GM21360 (cell line): ENCODE measurements around the gene TMA7.
"Not testable (repeated sequence)": the region's sequence is repeated elsewhere in the genome, so short reads cannot be mapped to it uniquely, and the experiment has no call there.

Experiments used
- ATAC-seq: cut with Tn5 transposase; IDR thresholded peaks from one replicate; pipeline ENCODE4 v1.9.1; 2021; ENCODE audit warnings: mild to moderate bottlenecking, moderate library complexity; ENCODE audit not compliant: unreplicated experiment

Gene TMA7

DNA sequence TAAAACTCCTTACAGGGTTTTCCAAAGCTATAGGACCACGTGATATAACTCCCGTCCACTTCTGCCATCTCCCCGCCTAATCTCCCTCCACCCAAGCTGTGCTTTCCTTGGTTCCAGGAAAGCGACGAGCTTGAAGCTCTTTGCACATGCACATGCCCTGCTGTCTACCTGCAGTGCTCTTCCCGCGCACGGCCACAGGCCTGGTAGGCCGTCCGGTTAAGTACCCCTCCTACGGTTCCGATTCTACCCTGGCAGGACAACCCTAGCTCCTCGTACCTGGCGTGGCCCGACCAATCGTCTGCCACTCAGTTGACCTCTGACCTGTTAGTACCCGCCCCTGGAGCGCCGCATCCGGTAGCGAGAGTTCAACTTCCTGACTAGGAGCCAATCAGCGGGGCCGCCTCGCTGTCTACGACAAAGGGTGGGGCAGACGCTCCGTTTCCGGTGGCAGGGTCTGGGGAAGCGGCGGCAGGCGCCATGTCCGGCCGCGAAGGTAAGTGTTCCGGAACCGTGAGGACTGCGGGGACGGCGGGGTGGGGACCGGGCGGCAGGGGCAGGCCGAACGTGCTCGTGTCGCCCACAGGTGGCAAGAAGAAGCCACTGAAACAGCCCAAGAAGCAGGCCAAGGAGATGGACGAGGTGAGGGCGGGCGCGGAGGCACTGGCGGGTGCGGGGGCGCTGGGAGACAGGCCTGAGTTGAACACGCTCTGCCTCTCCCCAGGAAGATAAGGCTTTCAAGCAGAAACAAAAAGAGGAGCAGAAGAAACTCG, at the start of gene TMA7, which contains the start of gene CCDC51:
Gene TMA7, plus strand, starts transcription at position 438 of the 770 bp plus-strand sequence. Its CDS starts 40 bp downstream, at position 478.
Gene CCDC51, minus strand, starts transcription at position 300 of the 770 bp plus-strand sequence. CDS start 4,991 bp downstream, outside the sequence.
- ATAC-seq, result peak; percentile 86

DNA sequence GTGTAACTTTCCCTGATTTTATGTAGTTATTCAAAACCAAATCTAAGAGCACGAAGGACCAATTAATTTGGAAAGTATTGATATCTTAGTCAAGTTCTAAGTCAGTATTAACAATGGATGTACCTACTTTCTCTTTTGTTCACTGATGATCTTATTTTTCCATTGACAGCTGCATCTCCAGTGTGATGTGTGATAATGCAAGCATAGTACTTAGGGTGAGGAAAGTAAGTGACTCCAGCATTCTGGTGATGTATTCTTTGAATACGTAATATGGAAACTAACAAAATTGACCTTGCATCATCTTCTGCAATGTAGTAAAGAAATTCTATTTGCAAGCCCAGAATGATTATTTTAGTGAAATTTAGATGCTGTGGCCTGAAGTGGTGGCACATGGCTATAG, 45.7 kb upstream of the TMA7 start:
- no peak for ATAC-seq

DNA sequence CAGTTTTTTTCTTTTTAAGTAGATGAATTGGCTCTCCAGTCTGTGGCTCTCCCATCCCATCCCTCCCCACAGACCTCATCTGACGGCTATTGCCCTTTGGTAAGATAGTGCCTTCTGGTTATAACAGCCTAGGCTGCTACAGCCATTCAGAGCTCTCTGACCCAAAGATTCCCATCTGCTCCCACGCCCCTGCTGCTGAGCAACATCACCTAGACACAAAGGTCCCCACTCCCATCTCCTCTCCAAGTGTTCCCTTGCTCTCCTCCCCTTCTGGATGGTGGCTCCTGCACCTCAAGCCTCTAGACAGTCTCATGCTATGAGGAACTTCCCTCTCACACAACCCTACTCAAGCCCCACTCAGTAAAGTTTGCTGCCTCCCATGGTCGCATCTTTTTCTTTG, 44.3 kb upstream of the TMA7 start:
- no peak for ATAC-seq

DNA sequence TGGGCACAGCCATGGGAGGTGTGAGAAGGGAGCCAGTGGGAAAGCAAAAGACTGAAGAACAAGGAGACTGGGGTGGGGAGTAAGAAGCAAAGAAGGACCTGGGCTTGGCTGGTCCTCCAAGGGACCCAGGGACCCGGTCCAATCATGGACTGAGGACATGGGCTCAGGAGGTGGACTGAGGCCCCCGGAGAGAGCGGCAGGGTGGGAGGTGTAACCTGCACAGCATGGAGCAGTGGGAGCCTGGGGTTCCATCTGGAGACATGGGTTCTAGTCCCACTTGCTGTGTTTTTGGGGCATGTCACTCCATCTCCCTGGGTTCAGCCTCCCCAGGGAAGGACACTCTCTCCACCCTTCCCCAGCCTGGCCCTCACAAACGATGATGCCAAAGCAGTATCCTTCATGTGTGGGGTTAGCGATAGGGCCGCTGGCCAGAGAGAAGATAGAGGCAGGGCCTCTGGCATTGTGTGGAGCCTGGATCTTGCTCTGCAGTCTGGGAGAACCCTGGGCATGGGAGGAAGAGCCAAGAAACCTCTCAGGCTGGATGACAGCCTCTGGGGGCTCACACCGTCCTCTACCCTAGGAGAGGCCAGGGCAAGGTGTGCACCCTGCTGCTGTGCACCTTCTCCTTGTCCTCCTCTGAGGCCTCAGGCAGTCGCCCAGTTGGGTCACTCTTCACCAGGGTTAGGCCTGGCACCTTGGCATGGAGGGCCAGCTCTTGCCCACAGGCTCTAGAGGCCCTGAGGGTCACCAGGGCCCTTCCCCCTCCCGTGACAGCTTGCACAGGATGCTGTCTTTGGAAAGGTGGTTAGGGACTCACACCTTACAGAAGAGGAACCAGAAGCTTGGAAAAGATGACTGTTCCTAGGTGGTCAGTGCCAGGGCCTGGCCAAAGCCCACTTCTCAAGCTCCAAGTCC, 42.0 kb upstream of the TMA7 start:
- ATAC-seq, result no peak

DNA sequence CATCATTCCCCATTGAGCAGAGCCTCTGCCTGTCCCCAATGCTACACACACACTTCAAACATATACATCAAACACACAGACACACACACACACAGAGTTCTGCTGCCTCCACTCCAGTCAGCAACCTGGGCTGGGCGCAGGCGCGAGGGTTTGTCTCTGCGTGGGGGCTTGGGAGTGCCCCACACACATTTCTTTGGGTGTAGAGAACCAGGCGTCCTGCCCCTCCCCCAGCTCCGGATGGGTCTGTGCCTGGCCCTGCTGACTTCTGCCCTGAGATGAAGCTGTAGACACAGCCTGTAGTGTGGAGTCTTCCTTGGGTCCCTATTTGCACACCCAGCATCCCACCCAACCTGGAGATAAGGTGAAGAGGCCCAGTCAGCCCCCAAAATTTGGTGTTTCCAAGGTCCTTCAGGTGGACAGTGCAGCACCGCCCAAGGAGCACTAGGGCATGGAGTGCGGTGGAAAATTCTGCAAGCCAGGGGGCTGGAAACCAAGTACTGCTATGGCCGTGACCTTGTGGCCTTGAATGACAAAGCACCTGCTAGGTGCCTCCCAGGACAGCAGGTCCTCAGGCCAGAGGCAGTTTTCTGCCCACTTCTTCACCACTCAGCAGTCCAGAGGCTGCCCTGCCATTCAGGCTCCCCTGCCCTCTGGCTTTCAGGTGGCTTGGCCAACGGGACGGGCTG, 41.2 kb upstream of the TMA7 start:
- ATAC-seq, result no peak

DNA sequence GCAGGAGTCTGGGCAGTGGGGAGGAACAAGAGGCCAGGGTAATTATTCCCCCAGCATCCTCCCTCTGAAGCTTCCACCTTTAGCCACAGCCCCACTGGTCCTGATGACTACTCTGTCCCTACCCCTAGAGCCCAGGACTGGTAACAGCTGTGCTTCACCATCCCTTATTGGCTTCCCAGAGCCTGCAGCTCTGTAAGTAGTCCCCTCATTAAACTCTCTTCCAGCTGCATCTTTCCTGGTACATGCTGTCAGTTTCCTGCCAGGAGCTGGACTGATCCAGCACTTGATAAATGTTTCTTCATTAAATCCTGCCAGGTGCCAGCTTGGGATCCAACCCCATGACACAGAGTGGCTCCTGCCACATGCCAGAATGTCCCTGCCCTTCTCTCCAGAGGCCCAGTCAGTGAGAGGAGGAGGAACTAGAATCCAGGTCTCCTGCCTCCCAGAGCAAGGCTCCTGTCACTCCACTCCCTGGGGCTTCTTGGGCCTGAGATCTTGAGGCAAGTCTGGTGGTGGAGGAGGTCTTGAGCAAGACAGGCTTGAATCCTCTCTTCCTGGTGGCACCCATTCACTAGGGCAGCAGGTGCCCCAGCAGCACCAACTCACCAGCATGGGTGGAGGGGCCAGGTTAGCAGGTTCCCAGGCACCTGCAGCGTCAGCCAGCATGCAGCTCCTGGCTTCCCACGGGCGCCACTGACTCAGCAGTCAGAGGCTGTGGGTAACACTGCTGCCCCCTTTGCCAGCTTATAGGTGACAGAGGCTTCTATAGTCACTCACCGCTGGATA, 40.5 kb upstream of the TMA7 start:
- no peak for ATAC-seq

DNA sequence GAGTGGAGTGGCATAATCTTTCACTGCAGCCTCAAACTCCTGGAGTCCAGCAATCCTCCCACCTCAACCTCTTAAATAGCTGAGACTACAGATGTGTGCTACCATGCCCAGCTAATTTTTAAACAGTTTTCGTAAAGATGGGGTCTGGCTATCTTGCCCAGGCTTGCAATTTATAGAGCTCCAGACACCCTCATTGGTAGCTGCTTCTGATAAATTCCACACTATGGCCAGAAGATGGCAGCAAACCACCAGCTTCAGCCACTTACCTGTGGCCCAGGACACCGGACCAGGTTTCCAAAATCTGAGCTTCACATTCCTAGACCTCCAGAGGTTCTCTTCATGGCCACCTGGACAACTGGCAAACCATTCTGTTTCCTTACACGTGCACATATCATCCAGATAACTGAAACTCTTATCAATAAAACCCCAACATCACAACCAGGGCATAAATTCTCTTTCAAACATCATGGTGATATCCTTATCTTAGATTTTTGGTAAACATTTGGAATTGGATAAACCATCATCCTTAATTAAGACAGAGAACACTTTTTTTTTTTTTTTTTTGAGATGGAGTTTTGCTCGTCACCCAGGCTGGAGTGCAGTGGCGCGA, 39.1 kb upstream of the TMA7 start:
- ATAC-seq, result no peak

DNA sequence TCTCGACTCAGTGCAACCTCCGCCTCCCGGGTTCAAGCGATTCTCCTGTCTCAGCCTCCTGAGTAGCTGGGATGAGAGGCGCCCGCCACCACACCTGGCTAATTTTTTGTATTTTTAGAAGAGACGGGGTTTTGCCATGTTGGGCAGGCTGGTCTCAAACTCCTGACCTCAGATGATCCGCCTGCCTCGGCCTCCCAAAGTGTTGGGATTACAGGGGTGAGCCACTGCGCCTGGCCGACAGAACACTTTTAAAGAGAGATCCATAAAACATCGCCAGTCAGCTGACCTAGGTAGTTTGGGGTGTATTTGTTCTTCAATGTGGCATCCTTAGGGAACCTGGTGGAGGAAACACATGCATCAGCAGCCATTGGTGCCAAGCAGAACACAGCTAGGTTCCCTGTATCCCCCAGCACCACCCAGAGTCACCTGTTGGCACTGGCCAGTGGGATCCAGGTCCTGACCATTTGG, 38.6 kb upstream of the TMA7 start:
- not testable (repeated sequence) for ATAC-seq

DNA sequence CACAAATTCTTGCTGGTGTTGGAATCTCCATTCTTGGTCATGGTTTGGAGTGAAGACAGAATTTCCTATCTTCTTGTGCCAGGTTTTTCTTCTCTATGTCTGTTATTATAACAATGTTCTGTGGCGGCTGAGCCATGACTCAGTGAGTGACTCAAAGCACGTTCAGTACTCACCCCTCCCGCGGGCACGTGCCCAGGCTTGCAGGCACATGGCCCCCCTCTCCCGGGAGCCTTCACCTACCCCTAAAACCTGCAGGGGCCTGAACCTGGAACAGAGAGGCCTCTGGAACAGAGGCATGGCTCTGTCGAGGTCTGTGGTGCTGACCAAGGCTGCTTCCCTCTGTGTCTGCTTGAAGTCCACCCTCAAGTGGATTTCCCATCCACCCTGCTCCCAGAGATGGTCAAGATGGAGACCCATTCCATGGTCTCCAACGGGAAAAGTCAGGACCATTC, 37.8 kb upstream of the TMA7 start:
- ATAC-seq, result no peak

DNA sequence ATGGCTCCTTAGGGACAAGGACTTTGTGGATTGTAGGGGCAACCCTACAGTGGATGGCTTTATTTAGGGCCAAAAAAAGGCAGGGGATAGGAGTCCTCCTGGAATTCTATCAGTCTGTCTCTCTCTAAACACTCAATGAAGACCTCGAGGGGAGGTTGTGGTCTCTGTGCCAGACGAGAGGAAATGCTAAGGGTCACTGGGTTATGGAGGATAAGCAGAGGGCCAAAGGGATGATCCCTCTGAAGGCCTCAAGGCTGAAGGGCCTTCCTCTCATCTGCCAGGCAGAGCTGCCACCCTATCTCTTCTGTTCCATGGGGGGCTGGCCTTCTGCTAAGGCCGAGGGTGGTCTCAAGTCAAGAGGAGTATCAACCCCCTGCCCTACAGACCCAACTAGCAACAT, 37.1 kb upstream of the TMA7 start:
- no peak for ATAC-seq

DNA sequence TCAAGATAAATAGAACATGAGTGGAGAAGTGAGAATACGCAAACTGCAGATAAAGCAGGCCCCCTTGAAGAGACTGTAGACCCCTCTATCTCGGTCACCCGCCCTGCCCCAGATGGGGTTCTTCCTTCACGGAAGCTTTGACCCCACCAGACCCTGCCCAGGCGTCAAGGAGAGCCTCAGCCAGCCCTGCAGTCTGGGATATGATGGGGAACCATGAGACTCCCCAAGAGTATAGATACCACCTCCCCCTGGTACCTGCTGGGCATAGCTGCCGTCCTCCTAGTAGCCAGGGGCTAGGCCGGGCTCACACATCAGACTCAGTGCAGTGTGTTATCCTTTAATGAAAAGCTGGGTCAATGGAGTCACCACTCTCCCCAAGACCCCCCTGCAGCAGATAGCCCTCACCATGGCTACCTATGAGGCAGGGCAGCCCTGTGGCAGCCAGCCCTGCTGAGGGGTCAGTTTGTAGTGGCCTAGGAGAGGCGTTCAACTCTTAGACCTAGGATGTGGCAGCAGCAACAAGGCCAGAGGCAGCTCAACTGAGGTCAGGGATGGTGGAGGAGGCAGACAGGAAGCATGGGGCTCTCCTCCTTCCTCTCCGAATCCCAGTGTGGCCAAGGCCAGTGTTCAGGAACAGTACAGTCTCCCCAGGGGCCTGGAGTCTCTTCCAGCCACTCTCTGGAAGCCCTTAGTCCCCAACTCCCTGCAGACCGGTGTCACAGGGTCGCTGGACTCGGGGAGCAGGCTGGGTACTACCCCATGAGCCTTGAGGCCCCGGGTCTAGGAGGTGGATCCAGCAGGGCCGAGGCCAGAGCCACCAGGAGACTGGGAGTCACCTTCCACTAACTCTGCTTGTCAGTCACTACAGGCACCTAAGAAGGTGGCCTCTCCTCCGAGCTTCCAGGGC, 36.3 kb upstream of the TMA7 start:
- no peak for ATAC-seq

DNA sequence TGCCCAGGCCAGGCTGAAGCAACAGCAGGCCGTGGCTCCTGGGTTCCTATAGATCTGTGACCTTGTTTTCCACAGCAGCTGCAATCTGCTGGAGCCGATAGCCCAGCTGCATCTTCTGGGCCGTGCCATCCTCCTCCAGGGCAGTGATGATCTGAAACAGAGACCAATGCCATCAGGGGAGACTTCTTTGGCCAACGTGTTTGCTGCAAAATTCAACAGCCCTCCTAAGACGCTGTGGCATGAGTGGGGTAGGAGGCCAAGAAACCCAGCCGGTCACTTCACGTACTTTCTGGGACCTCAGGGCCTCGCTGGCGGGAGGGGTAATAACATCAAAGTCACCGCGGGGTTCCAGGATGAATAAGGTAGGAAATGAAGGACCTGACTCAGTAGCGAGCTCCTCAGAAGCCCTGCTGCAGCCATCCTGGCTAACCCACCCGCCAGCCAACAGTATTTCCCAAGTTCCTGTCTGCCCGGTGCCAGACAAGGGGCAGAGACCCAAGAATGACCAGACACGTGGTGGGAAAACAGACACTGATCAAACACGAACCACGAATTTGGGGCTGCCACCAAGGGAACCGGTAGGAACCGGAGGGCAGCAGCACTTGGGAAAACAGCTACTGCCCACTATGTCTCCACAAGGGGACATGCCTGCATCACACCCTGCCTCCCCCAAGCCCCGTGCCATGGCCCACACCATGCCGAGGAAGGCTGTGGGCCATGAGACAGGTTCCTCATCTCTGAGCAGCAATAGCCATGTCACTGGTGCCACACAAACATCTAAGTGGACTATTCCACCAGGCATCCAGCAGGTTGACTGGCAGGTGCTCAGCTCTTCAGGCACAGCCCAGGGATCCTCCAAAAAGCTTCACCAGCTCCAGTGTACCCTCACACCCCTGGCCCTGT, 35.4 kb upstream of the TMA7 start:
- no peak for ATAC-seq

DNA sequence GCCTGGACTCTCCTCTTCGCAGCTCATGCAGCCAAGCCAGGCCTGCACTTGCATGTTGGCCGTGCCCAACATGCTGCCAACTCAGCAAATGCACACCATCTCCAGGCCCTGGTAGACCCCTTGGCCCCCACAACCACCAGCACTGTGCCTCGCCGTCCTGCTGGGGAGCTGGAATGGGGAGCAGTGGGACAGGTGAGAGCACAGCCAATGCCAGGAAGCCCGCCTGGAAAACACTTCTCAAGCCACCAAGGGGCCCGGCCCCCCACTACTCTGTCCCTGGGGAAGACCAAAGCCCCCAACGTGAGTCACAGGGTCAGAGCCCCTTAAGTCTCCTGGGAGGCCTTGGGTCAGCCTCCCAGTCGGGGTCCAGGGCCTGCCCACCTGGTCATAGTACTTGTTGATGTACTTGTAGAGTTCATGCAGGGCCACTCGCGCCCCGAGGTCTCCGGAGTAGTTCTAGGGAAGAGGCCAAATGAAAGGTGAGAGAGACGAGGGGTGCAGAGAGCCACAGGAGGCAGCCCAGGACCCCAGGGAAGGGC, 34.6 kb upstream of the TMA7 start:
- no peak for ATAC-seq

DNA sequence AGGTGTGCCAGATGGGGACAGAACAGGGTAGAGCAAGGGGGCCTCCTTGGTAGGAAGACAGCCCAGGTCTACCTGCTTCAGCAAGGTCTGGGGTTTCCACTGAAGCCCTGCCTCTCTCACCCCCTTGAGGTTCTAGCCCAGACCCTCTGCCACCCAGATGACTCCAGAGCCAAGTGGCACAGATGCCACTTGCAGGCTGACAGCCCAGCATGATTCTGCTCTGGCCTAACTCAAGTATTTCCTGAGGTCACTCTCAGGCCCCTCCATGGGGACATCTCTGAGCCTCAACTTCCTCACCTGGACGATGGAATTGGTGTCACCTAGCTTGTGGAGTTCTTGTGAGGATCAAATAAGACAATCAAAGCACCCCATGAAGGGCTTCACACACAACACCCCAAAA, 34.1 kb upstream of the TMA7 start:
- no peak for ATAC-seq

DNA sequence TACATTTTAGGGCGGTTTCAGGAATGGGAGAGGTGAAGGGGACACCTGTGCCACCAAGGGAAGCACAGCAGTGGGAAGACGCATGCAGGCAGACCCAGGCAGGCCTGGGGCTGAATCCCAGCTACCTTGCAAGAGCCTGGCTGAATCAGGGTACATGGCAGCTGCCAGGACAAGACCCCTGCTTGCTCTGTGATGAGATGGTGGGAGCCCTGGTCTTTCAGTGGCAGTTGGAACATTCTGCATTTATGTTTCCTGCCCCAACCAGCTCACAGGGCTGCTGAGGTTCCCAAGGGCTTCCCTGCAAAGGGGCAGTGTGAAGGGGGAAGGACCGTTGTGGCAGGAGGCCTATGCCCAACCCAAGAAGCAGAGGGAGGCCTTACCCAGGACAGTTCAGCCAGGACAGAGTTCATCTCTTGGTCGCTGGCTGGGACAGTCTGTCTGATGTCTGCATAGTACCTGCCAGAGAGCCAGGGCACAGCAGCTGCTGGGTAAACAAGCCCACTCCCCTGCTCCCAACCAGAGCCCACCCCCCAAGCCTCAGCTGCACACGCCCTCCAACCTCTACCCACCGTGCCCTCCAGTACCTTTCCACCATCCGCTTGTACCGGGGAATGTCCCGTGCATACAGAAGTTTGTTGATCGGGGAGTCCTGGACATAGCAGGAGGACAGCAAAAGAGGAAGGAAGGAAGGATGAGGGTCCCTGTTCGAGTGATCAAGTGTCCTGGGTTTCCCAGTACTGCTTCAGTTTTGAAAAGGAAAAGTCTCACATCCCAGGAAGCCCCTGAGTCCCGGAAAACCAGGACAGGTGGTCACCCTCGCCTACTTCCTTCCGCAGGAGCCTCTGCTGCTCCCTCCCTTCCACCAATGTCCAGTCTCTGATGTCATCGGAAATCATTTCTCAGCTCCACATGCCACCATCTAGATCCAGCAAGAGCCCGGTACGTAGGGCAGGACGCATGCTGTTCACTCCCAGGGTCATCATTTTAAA, 33.3 kb upstream of the TMA7 start:
- no peak for ATAC-seq

DNA sequence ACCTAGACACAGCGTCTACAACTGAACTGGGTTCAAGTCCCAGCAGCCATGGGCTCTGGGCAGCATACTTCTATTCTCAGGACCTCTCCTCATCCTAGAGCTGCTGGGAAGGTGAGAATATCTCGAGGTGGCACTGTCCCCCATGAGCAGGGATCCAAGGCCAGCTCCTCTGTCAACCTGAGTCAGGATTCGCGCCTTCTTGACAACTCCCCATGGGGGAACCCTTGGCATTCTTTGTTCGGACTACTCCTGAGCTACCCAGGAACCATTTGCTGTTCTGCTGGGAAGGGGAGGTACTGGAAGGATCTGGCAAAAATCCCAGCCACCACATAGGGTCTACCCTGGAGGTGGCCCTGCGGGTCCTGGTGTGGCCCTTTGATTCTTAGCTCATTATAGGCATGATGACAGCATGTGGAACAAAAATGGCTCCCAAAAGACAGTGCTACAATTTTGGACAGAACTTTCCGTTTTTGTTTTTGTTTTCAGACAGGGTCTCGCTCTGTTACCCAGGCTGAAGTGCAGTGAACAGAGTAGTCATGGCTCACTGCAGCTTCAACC, 32.4 kb upstream of the TMA7 start:
- no peak for ATAC-seq
